HG03103 (cell line): ENCODE results near the gene PRKN.

Experiments
- ATAC-seq: cut with Tn5 transposase; IDR thresholded peaks from one replicate; pipeline ENCODE4 v1.9.1; 2021; ENCODE audit warnings: low read depth; ENCODE audit not compliant: unreplicated experiment

The PRKN gene

DNA sequence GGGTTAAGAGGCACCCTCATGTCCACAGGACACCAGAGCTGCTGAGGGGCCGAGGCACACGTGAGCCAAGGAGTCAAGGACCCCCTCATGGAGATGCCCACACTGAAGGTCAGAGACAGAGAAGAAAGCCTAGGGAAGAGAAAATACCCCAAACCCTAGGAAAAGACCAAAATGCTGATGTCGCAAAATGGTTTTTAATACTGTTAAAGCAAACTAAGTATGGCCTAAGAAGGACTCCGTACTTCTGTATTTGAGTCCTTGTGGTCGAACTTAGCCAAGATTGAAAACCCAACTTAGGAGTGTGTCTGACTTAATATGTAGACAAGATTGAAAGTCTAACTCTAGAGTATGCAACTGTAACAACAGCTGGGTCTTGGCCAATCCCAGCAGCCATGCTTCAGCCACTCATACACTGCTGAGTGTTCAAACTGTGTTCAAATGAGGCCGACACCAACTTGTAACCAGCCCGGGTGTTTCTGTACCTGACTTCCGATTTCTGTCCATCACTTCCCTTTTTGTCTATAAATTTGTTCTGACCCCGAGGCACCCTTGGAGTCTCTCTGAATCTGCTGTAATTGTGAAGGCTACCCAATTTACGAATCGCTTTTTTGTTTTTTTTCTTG, 1361.2 kb downstream of the PRKN start:
- ATAC-seq: no peak

DNA sequence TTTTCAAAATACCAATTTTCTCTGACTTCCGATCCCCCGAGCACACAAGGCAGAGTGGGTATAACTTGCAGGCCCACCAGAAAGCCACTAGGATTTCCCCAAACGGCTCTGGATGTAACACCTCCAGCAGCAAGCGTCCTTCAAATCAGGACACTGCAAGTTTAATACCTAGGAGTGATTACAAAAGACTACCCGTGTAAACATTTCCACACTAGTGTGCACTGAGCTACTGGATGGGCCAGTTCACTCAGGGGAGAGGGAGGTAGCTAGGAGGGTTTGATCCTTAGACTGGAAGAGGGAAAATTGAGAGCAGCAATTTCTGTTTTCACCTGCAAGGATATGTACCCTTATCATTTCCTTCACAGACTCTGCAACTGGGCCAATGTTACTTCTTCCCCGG, 1361.9 kb downstream of the PRKN start:
- ATAC-seq: no peak

DNA sequence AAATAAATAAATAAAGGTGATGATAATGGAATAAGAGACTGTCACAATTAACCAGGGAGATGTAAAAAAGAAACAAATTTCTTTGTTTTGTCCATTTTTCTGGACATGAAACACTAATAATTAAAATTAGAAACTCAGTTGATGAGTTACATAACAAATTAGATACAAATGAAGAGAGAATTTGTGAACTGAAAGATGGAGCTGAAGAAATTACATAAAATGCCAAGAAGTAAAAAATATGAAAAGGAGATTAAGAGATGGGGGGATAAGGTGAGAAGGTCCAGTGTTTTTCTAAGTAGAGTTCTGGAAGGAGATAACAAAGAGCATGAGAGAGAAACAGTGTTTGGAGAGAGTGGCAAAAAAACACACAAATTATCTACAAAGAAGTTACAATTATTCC, 1364.3 kb downstream of the PRKN start:
- no peak for ATAC-seq

DNA sequence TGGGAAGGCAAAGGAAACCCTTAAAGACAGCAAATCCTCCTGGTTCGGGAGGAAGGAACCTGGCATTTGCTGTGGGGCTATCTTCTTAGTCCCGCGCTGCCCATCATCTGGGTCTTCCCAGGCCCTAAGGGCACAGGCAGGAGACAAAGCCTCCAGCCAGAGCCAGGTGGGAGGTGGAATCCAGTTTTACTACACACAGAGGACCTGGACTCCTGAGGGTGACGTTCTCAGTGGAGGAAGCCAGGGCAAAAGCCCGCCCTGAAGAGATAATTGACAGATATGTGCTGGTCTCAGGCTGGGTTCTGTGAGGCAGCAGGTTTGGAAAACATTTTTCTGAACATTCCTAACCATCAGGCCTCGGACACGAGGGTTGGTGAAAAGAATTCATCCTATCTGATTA, 1365.3 kb downstream of the PRKN start:
- ATAC-seq: no peak

DNA sequence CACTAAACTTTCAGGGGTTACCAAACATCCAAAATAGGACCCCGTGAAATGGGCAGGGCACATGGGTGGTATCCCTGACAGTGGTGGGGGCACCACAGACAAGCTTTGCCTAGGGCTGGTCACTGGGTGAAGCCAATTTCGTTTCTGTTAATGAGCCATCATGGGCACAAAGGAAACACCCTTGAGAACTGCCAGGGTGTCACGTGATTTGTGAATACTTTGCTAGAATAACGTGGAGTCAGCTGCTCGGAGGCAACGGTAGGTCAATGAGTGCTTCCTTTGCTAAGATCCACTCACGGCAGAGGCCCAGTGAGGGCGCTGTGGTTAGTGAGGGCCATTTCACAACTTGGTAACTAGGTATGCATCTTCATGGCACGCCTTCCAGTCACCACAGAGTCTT, 1366.0 kb downstream of the PRKN start:
- ATAC-seq: no peak

DNA sequence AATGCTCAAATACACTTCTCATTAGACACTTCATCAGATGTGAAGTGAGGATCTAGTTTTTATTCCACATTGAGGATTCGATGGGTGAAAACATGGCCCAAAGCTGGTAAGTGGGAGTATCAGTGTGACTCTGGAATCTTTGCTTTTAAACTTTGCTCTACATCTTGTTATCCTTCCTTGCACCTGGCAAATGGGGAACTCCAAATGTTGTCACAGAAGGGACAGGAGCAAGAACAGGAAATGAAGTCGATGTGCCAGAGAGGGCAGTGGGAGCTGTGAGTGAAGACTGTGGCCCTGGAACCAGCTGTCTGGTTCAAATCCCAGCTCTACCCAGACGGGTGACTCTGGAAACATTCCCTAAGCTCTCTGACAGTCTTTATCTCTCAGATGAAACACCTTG, 1367.0 kb downstream of the PRKN start:
- no peak for ATAC-seq

DNA sequence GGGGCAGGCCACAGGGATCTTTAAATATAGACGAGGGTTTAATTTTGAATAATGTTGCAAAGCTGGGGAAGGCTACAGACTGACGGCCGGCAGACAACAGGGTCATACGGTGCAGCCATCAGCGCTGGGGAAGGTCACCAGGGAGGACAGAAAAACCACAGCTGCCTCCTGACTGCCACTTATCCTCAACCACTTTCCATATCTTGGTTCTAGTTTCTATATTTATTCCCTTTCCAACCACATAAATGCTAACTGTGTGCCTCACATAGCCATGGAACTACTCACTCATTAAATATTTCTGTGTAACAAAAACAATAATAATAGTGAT, 1368.0 kb downstream of the PRKN start:
- ATAC-seq: no peak

DNA sequence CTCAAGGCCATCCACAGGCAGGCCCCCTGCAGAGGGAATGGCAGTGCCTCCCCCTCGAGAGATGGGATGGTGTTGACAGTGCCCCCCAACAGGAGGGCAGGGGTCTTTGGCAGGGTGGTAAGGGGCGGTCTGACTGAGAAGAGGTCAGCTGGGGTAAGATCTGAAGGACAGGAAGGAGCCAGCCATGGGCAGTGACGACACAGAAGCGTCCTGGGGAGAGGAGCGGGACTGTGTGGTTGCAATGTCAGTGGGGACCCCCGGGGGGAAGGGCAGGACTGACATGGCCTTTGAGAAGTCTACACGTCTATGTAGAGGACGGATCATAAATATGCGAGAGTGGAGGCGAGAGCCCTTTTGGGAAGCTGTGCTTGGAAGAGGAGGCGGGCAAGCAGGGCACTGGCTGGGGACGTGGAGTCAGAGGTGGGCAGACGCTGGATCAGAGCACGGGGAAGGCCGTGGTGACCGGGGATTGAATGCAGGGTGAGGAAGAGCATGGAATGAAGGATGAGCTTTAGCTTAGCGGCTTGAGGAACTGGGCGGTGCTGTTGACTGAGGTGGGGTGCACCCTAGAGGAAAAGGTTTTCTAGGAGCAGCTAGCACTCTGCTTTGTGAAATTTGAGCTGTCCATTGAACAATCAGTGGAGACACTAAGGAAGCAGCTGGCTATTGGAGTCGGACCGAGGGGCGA, 1371.3 kb downstream of the PRKN start:
- no peak for ATAC-seq

DNA sequence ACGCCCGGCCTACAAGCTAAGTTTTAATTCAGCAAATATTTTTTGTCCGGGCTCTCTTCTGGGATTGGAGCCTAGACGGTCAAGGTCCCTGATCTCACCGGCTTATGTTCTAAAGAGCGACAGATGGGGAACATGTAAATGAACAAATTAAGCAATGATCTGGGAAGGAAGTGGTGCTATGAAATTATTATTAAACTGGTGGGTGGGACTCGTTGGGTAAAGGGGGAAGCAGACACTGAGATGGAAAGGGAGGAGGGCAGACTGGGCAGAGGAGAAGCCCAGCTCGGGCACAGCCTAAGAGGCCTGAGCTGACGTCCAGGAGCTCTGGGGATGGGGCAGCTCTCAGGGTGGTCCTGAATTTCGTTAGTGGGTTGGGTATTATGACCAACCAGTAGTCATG, 1371.9 kb downstream of the PRKN start:
- ATAC-seq: no peak

DNA sequence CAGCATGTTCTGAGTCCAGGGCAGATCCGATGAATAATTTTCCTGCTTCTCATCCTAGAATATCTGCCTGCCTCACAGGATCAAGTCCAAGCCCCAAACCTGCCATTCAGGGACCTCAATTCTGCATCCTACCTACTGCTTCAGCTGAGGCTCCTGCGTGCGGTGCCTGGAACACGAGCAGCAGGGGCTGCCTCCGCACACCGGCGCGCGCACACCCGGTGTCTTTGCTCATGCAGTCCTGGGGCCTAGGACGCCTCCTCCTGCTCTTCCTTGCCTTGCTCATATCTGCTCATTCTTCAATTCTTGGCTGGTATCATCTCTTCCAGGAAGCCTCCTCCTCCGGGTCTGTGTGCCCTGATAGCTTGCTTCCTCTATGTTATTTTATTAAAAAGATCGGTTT, 1372.6 kb downstream of the PRKN start:
- ATAC-seq: no peak

DNA sequence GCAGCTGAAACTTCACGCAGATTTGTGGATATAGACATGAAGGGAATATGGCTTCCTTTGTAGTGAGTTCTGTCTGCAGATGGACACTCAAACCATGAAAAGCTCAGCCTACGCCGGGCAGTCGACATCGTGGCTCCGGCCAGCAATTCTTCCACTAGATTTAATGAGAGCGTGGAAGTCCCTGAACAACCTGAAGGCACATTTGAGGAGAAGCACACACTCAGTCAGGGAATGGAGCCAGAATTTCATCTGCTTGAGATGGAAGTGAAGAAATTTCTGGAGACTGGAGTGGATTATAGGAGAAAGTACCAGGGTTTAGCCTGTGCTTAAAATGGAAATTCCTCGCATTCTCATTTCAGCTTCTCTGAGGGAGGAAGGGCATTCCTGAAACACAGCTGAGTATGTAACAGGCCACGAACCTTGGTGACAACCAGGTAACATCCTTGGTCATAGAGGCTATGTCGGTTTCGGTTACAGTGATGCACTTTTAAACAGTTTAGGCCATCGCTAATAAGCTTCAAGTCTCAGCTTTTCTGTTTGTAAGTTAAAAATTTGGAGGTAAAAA, 1373.2 kb downstream of the PRKN start:
- ATAC-seq: no peak

DNA sequence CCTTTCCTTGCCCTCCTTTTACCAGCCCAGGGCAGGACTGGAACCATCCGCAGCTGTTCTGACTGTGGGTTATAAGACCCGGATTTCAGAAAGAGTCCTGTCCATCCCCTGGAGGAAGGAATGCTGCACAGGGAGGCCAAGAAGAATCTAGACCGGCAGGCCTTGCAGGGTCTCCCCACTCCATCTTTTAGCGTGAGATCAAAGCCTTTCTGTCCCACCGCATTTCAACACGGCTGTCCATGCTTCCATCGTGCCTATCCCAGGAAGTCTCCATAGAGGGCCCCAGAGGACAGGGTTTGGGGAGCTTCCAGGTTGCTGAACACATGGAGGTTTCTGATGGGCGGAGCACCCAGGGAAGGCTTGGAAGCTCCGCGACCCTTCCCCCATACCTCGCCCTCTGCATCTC, 1374.4 kb downstream of the PRKN start:
- ATAC-seq: no peak

DNA sequence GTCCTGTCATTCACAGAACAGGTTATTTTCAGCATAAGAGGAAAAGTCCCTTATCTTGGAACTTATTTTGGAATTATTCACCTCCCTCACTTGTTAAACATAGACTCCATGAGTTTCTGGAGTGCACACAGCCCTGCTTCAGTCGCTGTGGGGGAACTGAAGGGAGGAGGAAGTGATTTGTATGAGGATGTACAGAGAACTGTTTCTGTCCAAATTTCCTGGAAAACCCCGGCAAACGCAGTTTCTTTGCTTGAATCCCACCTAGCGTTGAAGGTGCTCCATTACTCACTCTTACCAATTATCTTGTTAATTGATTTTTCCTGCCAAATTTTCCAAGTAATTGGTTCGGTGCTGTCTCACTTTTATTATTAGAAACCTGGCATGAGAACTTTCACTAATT, 1375.7 kb downstream of the PRKN start:
- ATAC-seq: no peak

DNA sequence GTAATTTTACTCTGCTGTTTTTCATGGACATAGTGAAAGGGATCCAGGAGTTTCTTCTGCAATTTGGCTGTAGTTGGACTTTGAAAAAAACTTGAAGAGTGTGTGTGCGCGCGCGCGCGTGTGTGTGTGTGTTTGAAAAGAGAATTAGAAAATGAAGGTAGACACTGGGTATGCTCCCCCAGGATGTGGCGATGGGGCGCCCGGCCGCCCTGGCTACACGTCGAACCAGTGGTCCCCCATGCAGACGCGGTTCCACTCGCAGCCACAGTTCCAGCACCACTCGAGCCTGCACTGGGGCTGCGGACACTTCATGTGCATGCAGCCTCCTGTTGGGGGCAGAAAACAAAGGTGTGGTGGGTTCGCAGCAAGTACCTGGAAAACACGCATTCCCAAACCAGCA, 1377.7 kb downstream of the PRKN start:
- ATAC-seq: no peak

DNA sequence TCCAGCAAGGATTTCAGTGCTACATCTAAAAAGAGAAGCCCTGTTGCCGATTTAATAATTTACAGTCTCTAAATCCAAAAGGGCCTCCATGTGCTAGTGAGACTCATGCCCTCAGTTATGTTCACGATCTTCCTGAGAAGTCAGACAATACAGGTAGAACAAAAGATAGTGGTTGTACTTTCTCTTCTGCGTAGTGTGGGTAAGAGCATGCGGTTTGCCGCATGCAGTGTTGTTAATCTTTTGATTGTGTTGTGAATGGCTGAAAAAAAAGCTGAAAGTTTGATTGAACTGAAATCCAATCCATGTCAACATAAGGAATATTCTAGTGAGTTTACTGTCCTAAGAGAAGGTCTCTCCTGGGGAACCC, 1379.0 kb downstream of the PRKN start:
- ATAC-seq: no peak

DNA sequence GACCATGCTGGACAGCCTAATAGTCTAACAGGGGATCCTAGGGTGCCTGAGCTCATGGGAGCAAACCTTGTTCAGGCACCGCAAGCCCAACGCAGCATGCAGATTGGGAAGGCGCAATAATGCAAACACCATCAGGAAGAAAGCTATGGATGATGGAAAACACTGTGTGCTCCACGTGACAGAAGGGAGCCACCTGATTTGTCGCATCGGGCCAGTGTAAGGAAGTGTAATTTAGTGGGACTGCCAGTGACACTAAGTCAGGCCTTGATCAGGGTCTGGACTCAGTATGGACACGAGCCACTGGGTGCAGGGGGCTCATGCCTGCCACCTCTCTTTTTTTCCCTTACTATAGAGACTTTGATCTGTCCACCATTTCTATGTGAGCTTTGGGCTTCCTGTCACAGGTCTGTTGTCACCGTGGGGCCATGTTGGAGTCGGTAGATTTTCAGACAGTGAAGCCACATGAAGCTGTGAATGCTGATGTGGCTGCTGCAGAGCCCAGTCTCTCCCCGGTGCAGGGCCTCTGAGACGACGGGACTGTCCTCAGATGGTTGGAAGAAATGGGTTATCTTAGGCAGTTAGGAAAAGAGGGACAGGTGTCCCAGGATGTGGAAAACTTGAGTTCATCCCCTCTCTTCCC, 1379.5 kb downstream of the PRKN start:
- ATAC-seq: no peak

DNA sequence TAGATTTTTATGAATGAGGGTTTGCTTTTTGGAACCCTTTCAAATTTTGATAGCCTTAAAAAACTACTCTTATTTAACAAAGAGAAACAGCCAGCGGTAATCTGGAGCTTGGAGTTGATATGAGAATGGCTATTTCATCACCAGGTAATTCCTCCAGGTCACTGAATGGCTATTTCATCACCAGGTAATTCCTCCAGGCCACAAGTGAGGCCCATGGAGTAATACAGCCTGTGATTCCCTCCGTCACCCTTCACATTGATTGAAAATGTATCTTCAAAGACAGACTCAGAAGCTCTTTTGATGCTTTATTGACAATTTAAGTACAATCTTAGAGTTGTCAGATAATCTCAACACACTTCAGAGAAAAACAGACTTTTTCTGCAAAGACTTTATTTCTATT, 1380.4 kb downstream of the PRKN start:
- no peak for ATAC-seq

DNA sequence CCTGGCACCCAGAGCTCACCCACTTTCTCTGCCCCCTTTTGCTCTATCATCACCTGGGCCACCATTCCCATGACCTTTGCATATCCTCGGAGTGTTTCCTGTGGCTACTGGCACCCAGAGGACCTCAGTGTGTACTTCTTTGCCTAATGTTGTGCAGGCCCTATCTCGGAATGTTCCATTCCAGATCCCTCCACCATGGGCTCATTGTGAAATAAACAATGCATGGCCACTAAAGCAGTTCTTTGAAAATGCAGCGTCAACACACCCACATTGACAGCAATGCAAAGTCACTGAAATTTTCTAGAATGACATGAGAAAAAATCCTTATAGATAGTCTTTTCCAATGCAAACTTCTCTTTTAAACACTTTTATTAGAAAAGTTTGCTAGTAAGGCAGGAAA, 1380.8 kb downstream of the PRKN start:
- ATAC-seq: no peak

DNA sequence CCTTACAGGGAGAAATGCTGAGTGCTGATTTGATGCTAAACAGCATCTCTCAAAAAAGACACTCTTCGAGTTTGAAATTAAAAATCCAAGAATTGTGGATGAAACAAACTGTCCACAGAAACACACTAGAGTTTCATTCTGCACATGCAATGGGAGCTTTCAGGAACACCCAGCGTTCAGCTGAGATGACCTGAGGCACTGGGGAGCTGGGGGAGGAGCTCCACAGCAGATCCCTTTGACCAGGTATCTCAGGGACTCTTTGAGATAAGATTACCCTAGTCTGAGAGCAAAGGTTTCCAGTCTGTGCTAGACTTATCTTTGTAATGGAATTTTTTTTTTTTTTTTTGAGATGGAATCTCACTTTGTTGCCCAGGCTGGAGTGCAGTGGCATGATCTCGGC, 1382.9 kb downstream of the PRKN start:
- ATAC-seq: no peak

DNA sequence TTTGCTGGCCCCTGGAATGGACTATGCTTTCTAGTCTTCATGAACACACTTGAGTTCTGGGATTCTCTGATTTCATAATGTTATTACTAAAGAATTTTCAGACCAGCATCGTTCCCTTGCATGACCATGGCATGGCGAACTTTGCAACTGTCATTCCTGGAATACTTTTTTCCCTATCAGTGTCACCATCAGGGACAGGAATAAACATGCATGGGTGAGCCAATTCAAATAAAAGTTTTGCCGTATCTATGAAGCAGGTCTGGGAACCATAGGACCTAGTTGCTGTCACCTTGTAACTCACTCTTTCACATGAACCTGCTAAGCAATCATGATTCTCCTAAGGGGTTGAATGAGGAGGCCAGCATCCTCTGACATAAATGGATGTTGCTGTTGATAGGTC, 1385.5 kb downstream of the PRKN start:
- ATAC-seq: no peak

DNA sequence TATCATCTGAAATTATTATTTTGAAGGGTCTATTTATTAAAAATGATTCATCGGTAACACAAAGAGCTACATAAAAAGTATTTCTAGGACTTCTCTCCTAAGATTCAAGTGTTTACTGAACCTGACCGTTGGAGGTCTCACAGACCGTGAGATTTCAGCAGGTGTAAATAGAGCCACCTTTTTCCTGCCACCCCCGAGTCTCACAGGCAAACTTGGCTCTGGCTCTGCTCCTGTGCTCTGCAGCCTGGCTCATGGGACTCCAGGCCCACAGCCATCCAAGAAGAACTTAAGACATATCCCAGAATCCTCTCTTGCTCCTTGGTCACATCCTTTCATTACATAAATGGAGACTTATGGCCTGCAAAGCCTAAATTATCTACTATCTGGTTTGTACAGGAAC, 1385.9 kb downstream of the PRKN start:
- no peak for ATAC-seq

DNA sequence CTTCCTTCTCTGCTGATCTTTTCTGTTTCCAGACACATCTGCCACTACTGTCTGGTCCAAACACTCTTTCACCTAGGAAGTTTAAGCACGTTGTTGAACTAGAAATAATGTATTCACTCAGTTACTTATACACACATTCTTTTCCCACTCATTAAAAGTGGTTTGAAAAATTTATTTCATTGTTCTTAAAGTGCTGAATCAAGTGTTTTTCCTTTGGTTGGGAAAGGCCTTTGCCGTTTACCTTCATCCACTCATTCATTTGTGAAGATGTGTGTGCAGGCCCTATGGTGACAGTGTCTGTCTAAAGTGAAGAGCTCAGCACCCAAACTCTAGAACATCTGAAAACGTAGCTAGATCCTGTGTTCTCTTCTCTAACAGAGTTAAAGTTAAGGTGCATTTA, 1389.6 kb downstream of the PRKN start:
- ATAC-seq: no peak
